ENCODE results near the gene TPSAB1. TPM values are rescaled to one million over a fixed set of nuclear protein-coding genes. Genes with fewer than 3 reads are reported as not detected.

Gene TPSAB1
- total RNA-seq, 1 experiment from 2014 or later = 22.9 TPM

DNA sequence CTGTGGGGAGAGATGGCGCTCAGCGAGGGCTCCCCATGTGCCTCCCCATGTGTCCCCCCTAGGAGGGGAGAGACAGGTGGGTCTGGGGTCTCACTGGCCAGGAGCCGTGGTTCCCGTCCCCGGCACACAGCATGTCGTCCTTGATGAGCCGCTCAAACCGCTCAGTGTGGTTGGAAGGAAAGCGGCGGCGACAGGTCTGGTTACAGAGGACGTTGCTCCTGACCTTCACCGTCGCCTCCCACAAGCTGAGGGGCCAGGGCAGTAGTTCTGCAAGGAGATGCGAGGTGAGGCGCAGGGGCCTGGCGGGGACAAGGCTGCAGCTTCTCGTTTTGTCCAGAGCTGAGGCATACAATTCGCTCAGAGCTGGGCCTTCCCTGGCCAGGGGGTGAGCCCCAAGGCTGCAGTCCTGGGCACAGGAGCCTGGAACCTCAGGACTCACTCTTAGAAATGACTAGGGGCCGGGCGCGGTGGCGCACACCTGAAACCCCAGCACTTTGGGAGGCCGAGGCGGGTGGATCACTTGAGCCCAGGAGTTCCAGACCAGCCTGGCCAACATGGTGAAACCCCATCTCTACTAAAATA, 46.1 kb downstream of the TPSAB1 start:
- ChIA-PET POLR2A (ENCODE audit: low non-redundant PET) (no interaction called here), CTCF (no interaction called here)
- intact Hi-C loops (cut with micrococcal nuclease; ENCODE audit: unreplicated experiment) = no loop called here
- TF ChIP-seq CTCF (conservative IDR thresholded peaks at IDR 0.05; ENCODE audit: low read depth, low read length) (no peak), EZH2 (IDR thresholded peaks at IDR 0.05; ENCODE audit: borderline replicate concordance, low read depth, low read length, poor library complexity, severe bottlenecking) (no peak)
- Histone ChIP-seq H3K9me3 (ENCODE audit: low read depth, low read length, poor library complexity, severe bottlenecking) (no peaks in the 10 kb centered on the region), H3K4me3 (ENCODE audit: low read depth, low read length, poor library complexity, severe bottlenecking) (no peak overlapping the region), H3K36me3 (ENCODE audit: insufficient read depth, low read length, poor library complexity, severe bottlenecking) (no peaks in the 10 kb centered on the region), H3K4me1 (ENCODE audit: insufficient read depth, low read length, poor library complexity, severe bottlenecking) (peaks cover 11% of the 10 kb centered on the region), H3K27me3 (replicated peaks; ENCODE audit: insufficient read depth, low read depth, low read length, poor library complexity) (no peaks in the 10 kb centered on the region), H3K27ac (ENCODE audit: low read depth, low read length, poor library complexity, severe bottlenecking) (no peak overlapping the region)
- no peak for DNase-seq (ENCODE audit: low spot score)
- no TSS peak for BruUV-seq (replicated peaks)

DNA sequence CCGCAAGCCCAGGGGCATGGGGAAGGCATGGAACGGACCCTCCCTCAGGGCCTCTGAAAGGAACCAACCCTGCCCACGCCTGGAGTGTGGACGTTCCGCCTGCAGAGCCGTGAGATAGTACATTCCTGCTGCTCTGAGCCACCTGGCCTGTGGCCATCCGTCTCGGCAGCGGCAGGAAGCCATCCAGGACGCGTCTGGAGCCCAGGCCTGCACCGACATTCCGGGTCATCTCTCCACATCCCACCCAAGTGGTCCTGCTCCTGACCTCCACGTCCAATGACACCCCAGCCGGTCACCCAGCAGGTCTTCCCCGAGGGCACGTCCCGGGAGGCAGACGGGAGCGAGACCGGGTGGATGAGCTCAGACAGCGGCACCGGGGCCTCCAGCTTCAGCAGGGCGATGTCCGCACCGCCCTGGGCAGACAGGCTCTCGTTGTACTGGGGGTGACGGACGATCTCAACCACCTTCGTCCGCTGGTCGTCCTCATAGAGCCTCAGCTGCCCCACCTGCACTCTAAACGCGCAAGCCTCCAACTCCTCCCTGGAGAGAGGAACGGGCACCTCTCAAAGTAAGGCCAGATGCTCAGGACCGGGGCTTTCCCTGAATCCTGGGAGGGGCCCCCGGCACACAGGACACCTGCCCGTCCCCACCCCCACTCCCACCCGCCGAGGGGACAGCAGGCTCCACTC, 47.6 kb downstream of the TPSAB1 start:
- intact Hi-C loops (cut with micrococcal nuclease; ENCODE audit: unreplicated experiment) = no loop called here
- BruUV-seq (replicated peaks) = no TSS peak
- no peaks in the 10 kb centered on the region for H3K36me3 ChIP-seq (ENCODE audit: insufficient read depth, low read length, poor library complexity, severe bottlenecking)
- CTCF ChIA-PET = no interaction called here
- no peak overlapping the region for H3K4me3 ChIP-seq (ENCODE audit: low read depth, low read length, poor library complexity, severe bottlenecking)
- peaks cover 10% of the 10 kb centered on the region for H3K4me1 ChIP-seq (ENCODE audit: insufficient read depth, low read length, poor library complexity, severe bottlenecking)
- POLR2A ChIA-PET (ENCODE audit: low non-redundant PET) = no interaction called here
- no peak overlapping the region for H3K27ac ChIP-seq (ENCODE audit: low read depth, low read length, poor library complexity, severe bottlenecking)
- no peaks in the 10 kb centered on the region for H3K27me3 ChIP-seq (replicated peaks; ENCODE audit: insufficient read depth, low read depth, low read length, poor library complexity)
- TF ChIP-seq CTCF (conservative IDR thresholded peaks at IDR 0.05; ENCODE audit: low read depth, low read length) (no peak), EZH2 (IDR thresholded peaks at IDR 0.05; ENCODE audit: borderline replicate concordance, low read depth, low read length, poor library complexity, severe bottlenecking) (no peak)
- DNase-seq (ENCODE audit: low spot score) = no peak
- H3K9me3 ChIP-seq (ENCODE audit: low read depth, low read length, poor library complexity, severe bottlenecking) = no peaks in the 10 kb centered on the region

GRCh38 chr16:1288813-1289476, 48.4 kb downstream of the TPSAB1 start:
- no TSS peak for BruUV-seq (replicated peaks)
- no peak for TF ChIP-seq EZH2 (IDR thresholded peaks at IDR 0.05; ENCODE audit: borderline replicate concordance, low read depth, low read length, poor library complexity, severe bottlenecking)
- no peak for TF ChIP-seq CTCF (conservative IDR thresholded peaks at IDR 0.05; ENCODE audit: low read depth, low read length)
- DNase-seq (ENCODE audit: low spot score) = peak; percentile 46
- Histone ChIP-seq H3K27ac (ENCODE audit: low read depth, low read length, poor library complexity, severe bottlenecking) (no peak overlapping the region), H3K4me3 (ENCODE audit: low read depth, low read length, poor library complexity, severe bottlenecking) (no peak overlapping the region), H3K9me3 (ENCODE audit: low read depth, low read length, poor library complexity, severe bottlenecking) (no peaks in the 10 kb centered on the region), H3K36me3 (ENCODE audit: insufficient read depth, low read length, poor library complexity, severe bottlenecking) (no peaks in the 10 kb centered on the region), H3K4me1 (ENCODE audit: insufficient read depth, low read length, poor library complexity, severe bottlenecking) (peaks cover 2% of the 10 kb centered on the region), H3K27me3 (replicated peaks; ENCODE audit: insufficient read depth, low read depth, low read length, poor library complexity) (no peaks in the 10 kb centered on the region)
- POLR2A ChIA-PET (ENCODE audit: low non-redundant PET) = no interaction called here
- CTCF ChIA-PET = no interaction called here
- intact Hi-C loops (cut with micrococcal nuclease; ENCODE audit: unreplicated experiment) = no loop called here

Measured in A673 (cell line).